Measurements from ENCODE around the gene ANKRD34A. TPM values are rescaled to one million over a fixed set of nuclear protein-coding genes. Genes with fewer than 3 reads are reported as not detected.
A peak's percentile ranks its signal among the peaks of the same experiment; 100 is the strongest.

ANKRD34A gene
- total and polyA plus RNA-seq, 2 experiments from 2014 or later = 1.3 to 2.3 TPM

- Histone ChIP-seq H2AFZ (peak overlapping the region; percentile 91), H3K4me1 (ENCODE audit: insufficient read depth) (peaks cover 16% of the 10 kb centered on the region), H3K79me2 (ENCODE audit: insufficient read depth) (peaks cover 31% of the 10 kb centered on the region), H3K4me2 (ENCODE audit: unreplicated experiment) (peak overlapping the region; percentile 98), H3K27me3 (replicated peaks; ENCODE audit: insufficient read depth) (no peaks in the 10 kb centered on the region), H3K9me2 (ENCODE audit: insufficient read depth) (no peaks in the 10 kb centered on the region), H4K20me1 (ENCODE audit: insufficient read depth) (no peaks in the 10 kb centered on the region), H3F3A (ENCODE audit: insufficient read depth) (peaks cover 27% of the 10 kb centered on the region), H3K9ac (peak overlapping the region; percentile 91), H3K27ac (peak overlapping the region; percentile 70), H3K36me3 (ENCODE audit: low read depth) (peaks cover 9% of the 10 kb centered on the region; the same call in 1 of the 2 replicates), H3K9me3 (ENCODE audit: low read depth) (no peaks in the 10 kb centered on the region), H3K4me3 (peak overlapping the region; percentile 74)
- DNase-seq = peak; percentile 74
- WGBS, 2 experiments (ENCODE audit: low coverage in 1 of 2, low lambda C conversion rate in 2 of 2, missing lambda C conversion rate in 2 of 2) = 4 to 5% methylated on average over 33 of the region's 33 CpGs
- TF ChIP-seq EZH2phosphoT487 (IDR thresholded peaks at IDR 0.05; ENCODE audit: insufficient read depth, low read depth) (no peak), EZH2 (IDR thresholded peaks at IDR 0.05; ENCODE audit: insufficient read depth, poor library complexity, severe bottlenecking) (no peak)
- in situ Hi-C loops (cut with MboI) = no loop called here
Observed at GRCh38 chr1:145918992-145919939, 45.1 kb downstream of the ANKRD34A start.

- Histone ChIP-seq H3K9me3 (ENCODE audit: low read depth) (no peaks in the 10 kb centered on the region), H2AFZ (peak within 1 kb of the TSS; percentile 91), H3K4me3 (peak within 1 kb of the TSS; percentile 74), H3F3A (ENCODE audit: insufficient read depth) (peaks cover 28% of the 10 kb centered on the region), H3K9me2 (ENCODE audit: insufficient read depth) (no peaks in the 10 kb centered on the region), H3K4me2 (ENCODE audit: unreplicated experiment) (peak within 1 kb of the TSS; percentile 98), H4K20me1 (ENCODE audit: insufficient read depth) (no peaks in the 10 kb centered on the region), H3K79me2 (ENCODE audit: insufficient read depth) (peaks cover 31% of the 10 kb centered on the region), H3K27me3 (replicated peaks; ENCODE audit: insufficient read depth) (no peaks in the 10 kb centered on the region), H3K4me1 (ENCODE audit: insufficient read depth) (peaks cover 16% of the 10 kb centered on the region), H3K9ac (peak within 1 kb of the TSS; percentile 91), H3K27ac (peak within 1 kb of the TSS; percentile 70), H3K36me3 (ENCODE audit: low read depth) (peaks cover 9% of the 10 kb centered on the region; the same call in 1 of the 2 replicates)
- in situ Hi-C loops (cut with MboI) = no loop called here
- peak; percentile 92 for DNase-seq
- TF ChIP-seq EZH2 (IDR thresholded peaks at IDR 0.05; ENCODE audit: insufficient read depth, poor library complexity, severe bottlenecking) = no peak
- no peak for TF ChIP-seq EZH2phosphoT487 (IDR thresholded peaks at IDR 0.05; ENCODE audit: insufficient read depth, low read depth)
- WGBS, 2 experiments (ENCODE audit: low coverage in 1 of 2, low lambda C conversion rate in 2 of 2, missing lambda C conversion rate in 2 of 2) = 1% methylated on average over 35 to 51 of the region's 51 CpGs
Observed at GRCh38 chr1:145918144-145918991, 46.0 kb downstream of the ANKRD34A start, which contains the start of gene PEX11B. Gene PEX11B (minus strand): TSS chr1:145918717. CDS start chr1:145918688, 29 bp downstream.

GRCh38 chr1:145917595-145917994 is 46.8 kb downstream of the ANKRD34A start:
- Histone ChIP-seq H3K79me2 (ENCODE audit: insufficient read depth) (peaks cover 31% of the 10 kb centered on the region), H3K4me1 (ENCODE audit: insufficient read depth) (peaks cover 16% of the 10 kb centered on the region), H3K9ac (peak overlapping the region; percentile 91), H3K4me3 (peak overlapping the region; percentile 74), H3K9me3 (ENCODE audit: low read depth) (no peaks in the 10 kb centered on the region), H3K36me3 (ENCODE audit: low read depth) (peaks cover 9% of the 10 kb centered on the region; the same call in 1 of the 2 replicates), H3K27me3 (replicated peaks; ENCODE audit: insufficient read depth) (no peaks in the 10 kb centered on the region), H3F3A (ENCODE audit: insufficient read depth) (peaks cover 24% of the 10 kb centered on the region), H3K27ac (0 out of 2 replicates have a peak overlapping the region, but pooled peaks have one; percentile 70), H3K4me2 (ENCODE audit: unreplicated experiment) (peak overlapping the region; percentile 98), H3K9me2 (ENCODE audit: insufficient read depth) (no peaks in the 10 kb centered on the region), H4K20me1 (ENCODE audit: insufficient read depth) (no peaks in the 10 kb centered on the region), H2AFZ (peak overlapping the region; percentile 91)
- in situ Hi-C loops (cut with MboI) = no loop called here
- peak; percentile 18 for DNase-seq
- 59 to 64% methylated on average over 5 of the region's 5 CpGs for WGBS, 2 experiments (ENCODE audit: low coverage in 1 of 2, low lambda C conversion rate in 2 of 2, missing lambda C conversion rate in 2 of 2)
- TF ChIP-seq EZH2 (IDR thresholded peaks at IDR 0.05; ENCODE audit: insufficient read depth, poor library complexity, severe bottlenecking) (no peak), EZH2phosphoT487 (IDR thresholded peaks at IDR 0.05; ENCODE audit: insufficient read depth, low read depth) (no peak)

GRCh38 chr1:145916745-145917144 is 47.6 kb downstream of the ANKRD34A start:
- no peak overlapping the region for H3K27ac ChIP-seq
- H3K4me3 ChIP-seq = 0 out of 2 replicates have a peak overlapping the region, but pooled peaks have one; percentile 74
- H3F3A ChIP-seq (ENCODE audit: insufficient read depth) = peaks cover 18% of the 10 kb centered on the region
- H3K4me2 ChIP-seq (ENCODE audit: unreplicated experiment) = no peak overlapping the region
- H3K79me2 ChIP-seq (ENCODE audit: insufficient read depth) = peaks cover 29% of the 10 kb centered on the region
- H3K9me2 ChIP-seq (ENCODE audit: insufficient read depth) = no peaks in the 10 kb centered on the region
- TF ChIP-seq EZH2 (IDR thresholded peaks at IDR 0.05; ENCODE audit: insufficient read depth, poor library complexity, severe bottlenecking) = no peak
- no peak for TF ChIP-seq EZH2phosphoT487 (IDR thresholded peaks at IDR 0.05; ENCODE audit: insufficient read depth, low read depth)
- H3K4me1 ChIP-seq (ENCODE audit: insufficient read depth) = peaks cover 16% of the 10 kb centered on the region
- H3K9me3 ChIP-seq (ENCODE audit: low read depth) = no peaks in the 10 kb centered on the region
- H3K36me3 ChIP-seq (ENCODE audit: low read depth) = peaks cover 9% of the 10 kb centered on the region; the same call in 1 of the 2 replicates
- H3K27me3 ChIP-seq (replicated peaks; ENCODE audit: insufficient read depth) = no peaks in the 10 kb centered on the region
- no peak overlapping the region for H3K9ac ChIP-seq
- in situ Hi-C loops (cut with MboI) = no loop called here
- H4K20me1 ChIP-seq (ENCODE audit: insufficient read depth) = no peaks in the 10 kb centered on the region
- no peak overlapping the region for H2AFZ ChIP-seq
- 53 to 60% methylated on average over 5 of the region's 5 CpGs for WGBS, 2 experiments (ENCODE audit: low coverage in 1 of 2, low lambda C conversion rate in 2 of 2, missing lambda C conversion rate in 2 of 2)
- DNase-seq = peak; percentile 39

All from GM23248 (cell line).